Activated B cell treated with CpG ODN at 0.5 μM for 24 hours (primary cell): ENCODE results near the gene RIC3. TPM values are rescaled to one million over a fixed set of nuclear protein-coding genes. Genes with fewer than 3 reads are reported as not detected.

Experiments
- ATAC-seq: fragments of 200-7000 bp; cut with Tn5 transposase; one replicate; pipeline ENCODE4 v1.10.0; 2021; ENCODE audit warnings: low read depth, mild to moderate bottlenecking, moderate library complexity
- CTCF ChIA-PET: fragments of 350-600 bp; sonication (Branson Sonifier 250); formaldehyde crosslinking; loops from one replicate; lab custom pipeline; 2021; ENCODE audit warnings: antibody characterized with exemption; lab: Charles Lee
- POLR2A ChIA-PET: fragments of 350-600 bp; sonication (Branson Sonifier 250); formaldehyde crosslinking; loops from one replicate; lab custom pipeline; 2021; ENCODE audit warnings: antibody characterized with exemption; lab: Charles Lee
- DNase-seq: peaks from one replicate; pipeline ENCODE4 v3.0.0; 2022
- H3K27ac Mint-ChIP-seq: one replicate; pipeline ENCODE4 v1.8.0; 2020; ENCODE audit warnings: mixed read lengths
- H3K27me3 Mint-ChIP-seq: one replicate; pipeline ENCODE4 v1.8.0; 2021; ENCODE audit warnings: mixed read lengths
- H3K36me3 Mint-ChIP-seq: one replicate; pipeline ENCODE4 v1.8.0; 2021; ENCODE audit warnings: low read depth, mixed read lengths
- H3K4me1 Mint-ChIP-seq: one replicate; pipeline ENCODE4 v1.8.0; 2021; ENCODE audit warnings: mixed read lengths
- H3K4me3 Mint-ChIP-seq: one replicate; pipeline ENCODE4 v1.8.0; 2020; ENCODE audit warnings: mild to moderate bottlenecking, mixed read lengths
- H3K9me3 Mint-ChIP-seq: one replicate; pipeline ENCODE4 v1.8.0; 2020; ENCODE audit warnings: mixed read lengths
- CTCF ChIP-seq: fragments of 200-600 bp; IDR thresholded peaks from one replicate; pipeline ENCODE4 v1.8.0; 2022; ENCODE audit warnings: antibody characterized with exemption, mild to moderate bottlenecking
- intact Hi-C: fragments of 100-400 bp; cut with micrococcal nuclease; formaldehyde crosslinking; loops from one replicate; pipeline ENCODE4 v1.15.1; 2024
- total RNA-seq: library from RNA; stranded (reverse); gene quantifications from 2 replicates; pipeline ENCODE4 v1.2.3, GENCODE V29; 2022

Gene RIC3
- total RNA-seq, 1 donor from 2014 or later, result 52.8 TPM

DNA sequence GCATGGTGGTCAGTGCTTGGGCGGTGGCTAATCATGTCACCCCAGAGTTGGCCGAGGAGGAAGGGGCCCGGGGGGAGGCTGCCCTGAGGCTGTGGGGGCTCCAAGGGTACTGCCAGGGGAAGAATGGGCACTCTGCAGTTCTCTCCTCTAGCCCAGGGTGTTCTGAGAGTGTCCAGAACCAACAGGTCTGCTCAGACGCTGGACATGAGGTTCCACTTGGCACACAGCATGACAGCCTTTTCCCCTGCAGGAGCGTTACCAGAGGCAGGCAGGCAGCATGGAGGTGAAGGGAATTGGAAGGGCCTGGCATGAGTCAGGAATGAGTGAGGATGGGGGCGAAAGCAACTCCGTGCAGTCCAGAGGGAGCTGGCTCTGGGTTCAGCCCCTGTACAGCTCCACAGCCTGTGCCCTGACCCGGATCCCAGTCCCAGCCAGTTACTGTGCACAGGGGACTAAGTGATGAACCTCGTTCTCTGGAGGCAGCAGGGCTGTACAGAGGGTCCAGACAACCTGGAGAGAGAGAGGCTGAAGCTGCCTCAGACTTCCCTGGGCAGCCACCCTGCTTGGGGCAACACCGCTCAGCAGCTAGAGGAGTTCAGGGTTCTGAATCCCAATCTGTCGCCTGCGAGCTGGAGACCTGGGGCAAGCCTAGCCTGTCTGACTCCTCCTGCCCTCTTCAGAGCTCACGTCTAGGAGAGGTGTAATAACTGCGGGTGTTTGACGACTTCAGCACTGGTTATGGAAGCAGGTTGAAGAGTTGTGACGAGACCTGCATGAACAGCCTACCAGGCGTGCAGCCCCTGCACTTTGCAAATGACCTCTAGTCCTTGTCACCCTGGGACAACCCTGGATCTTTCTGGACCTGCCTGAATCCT lies 102.6 kb downstream of the RIC3 start:
- intact Hi-C loops, result no loop called here
- no peak overlapping the region for H3K4me3 Mint-ChIP-seq
- ATAC-seq (no peak), DNase-seq (no peak)
- no peak overlapping the region for H3K27ac Mint-ChIP-seq
- ChIA-PET CTCF (interaction anchor here (1.2 kb wide), 1 partner anchor 32 kb away, joined by 4 read pairs; no protein-coding TSS in a partner anchor), POLR2A (no interaction called here)
- no peak for TF ChIP-seq CTCF
- H3K4me1 Mint-ChIP-seq, result peaks cover 4% of the 10 kb centered on the region
- peaks cover 21% of the 10 kb centered on the region for H3K27me3 Mint-ChIP-seq
- H3K36me3 Mint-ChIP-seq, result no peaks in the 10 kb centered on the region
- H3K9me3 Mint-ChIP-seq, result no peaks in the 10 kb centered on the region

GRCh38 chr11:8065031-8065430 lies 103.8 kb downstream of the RIC3 start:
- Mint-ChIP-seq H3K36me3 (no peaks in the 10 kb centered on the region), H3K9me3 (no peaks in the 10 kb centered on the region), H3K4me1 (no peaks in the 10 kb centered on the region), H3K4me3 (no peak overlapping the region), H3K27me3 (peaks cover 21% of the 10 kb centered on the region), H3K27ac (no peak overlapping the region)
- ChIA-PET CTCF (no interaction called here), POLR2A (no interaction called here)
- TF ChIP-seq CTCF, result no peak
- intact Hi-C loops, result no loop called here
- DNase-seq (no peak), ATAC-seq (no peak)

- H3K27ac Mint-ChIP-seq, result no peak overlapping the region
- no peak for TF ChIP-seq CTCF
- peaks cover 10% of the 10 kb centered on the region for H3K27me3 Mint-ChIP-seq
- ChIA-PET POLR2A (no interaction called here), CTCF (interaction anchor here (0.8 to 1.0 kb wide), 2 partner anchors 27 to 30 kb away, joined by 3 read pairs; no protein-coding TSS in a partner anchor)
- DNase-seq (no peak), ATAC-seq (no peak)
- intact Hi-C loops, result no loop called here
- H3K4me3 Mint-ChIP-seq, result no peak overlapping the region
- no peaks in the 10 kb centered on the region for H3K4me1 Mint-ChIP-seq
- H3K36me3 Mint-ChIP-seq, result no peaks in the 10 kb centered on the region
- no peaks in the 10 kb centered on the region for H3K9me3 Mint-ChIP-seq
Observed at GRCh38 chr11:8063324-8063723, 105.5 kb downstream of the RIC3 start.

DNA sequence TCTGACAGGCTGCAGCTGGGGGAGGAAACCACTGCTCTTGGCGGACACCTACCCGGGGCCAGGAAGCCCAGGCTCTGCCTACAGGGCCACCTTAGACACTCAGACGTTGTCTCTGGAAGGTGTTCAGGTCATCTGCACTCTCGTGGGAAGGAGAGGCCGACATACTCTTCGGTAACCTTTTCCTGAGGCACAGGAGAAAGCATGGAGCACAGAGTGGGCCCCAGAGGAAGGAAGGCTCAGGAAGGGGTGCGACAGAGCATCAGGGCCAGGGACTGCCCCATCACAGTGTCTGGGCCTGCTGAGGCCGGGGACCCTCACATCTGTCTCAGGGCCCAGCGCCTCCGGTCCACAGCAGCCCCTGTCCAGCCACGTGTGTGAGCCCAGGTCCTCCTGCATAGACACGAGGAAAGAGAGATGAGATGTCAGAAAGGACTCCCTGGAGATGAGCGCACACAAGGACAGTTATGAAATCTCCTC lies 106.0 kb downstream of the RIC3 start:
- no peak for TF ChIP-seq CTCF
- Mint-ChIP-seq H3K9me3 (no peaks in the 10 kb centered on the region), H3K27me3 (peaks cover 9% of the 10 kb centered on the region), H3K27ac (no peak overlapping the region), H3K4me1 (no peaks in the 10 kb centered on the region), H3K4me3 (no peak overlapping the region), H3K36me3 (no peaks in the 10 kb centered on the region)
- intact Hi-C loops, result no loop called here
- POLR2A ChIA-PET, result no interaction called here
- no peak for DNase-seq
- ATAC-seq, result no peak
- CTCF ChIA-PET, result no interaction called here

GRCh38 chr11:8061555-8062428 lies 107.0 kb downstream of the RIC3 start:
- Mint-ChIP-seq H3K27me3 (peaks cover 3% of the 10 kb centered on the region), H3K9me3 (no peaks in the 10 kb centered on the region), H3K27ac (no peak overlapping the region), H3K4me3 (no peak overlapping the region), H3K36me3 (no peaks in the 10 kb centered on the region), H3K4me1 (no peaks in the 10 kb centered on the region)
- ChIA-PET POLR2A (no interaction called here), CTCF (no interaction called here)
- DNase-seq (no peak), ATAC-seq (no peak)
- intact Hi-C loops, result no loop called here
- no peak for TF ChIP-seq CTCF
